DOHH2 (cell line): Measurements from ENCODE around the gene ELAC1.

Source experiments
- CTCF ChIP-seq: fragments of 200-600 bp; sonication (generic); IDR thresholded peaks from one replicate; pipeline ENCODE4 v1.5.1; 2014; ENCODE audit warnings: antibody characterized with exemption, mild to moderate bottlenecking, low read depth, low read length; ENCODE audit not compliant: poor library complexity, severe bottlenecking
- EZH2phosphoT487 ChIP-seq: fragments of 200-600 bp; sonication (generic); IDR thresholded peaks from 2 replicates; pipeline ENCODE4 v1.6.1; 2017; ENCODE audit warnings: borderline replicate concordance, mild to moderate bottlenecking, antibody characterized with exemption, low read length, moderate library complexity, mixed read lengths

GRCh38 chr18:51032193-51032592, 64.4 kb downstream of the ELAC1 start:
- TF ChIP-seq CTCF = no peak
- no peak for TF ChIP-seq EZH2phosphoT487
